NCI-H1092 (cell line): ENCODE data around the gene SMIM21.

Source experiments
- DNase-seq: peaks from one replicate; lab custom pipeline; 2025; lab: John Stamatoyannopoulos, UW

Gene SMIM21

GRCh38 chr18:75427603-75428002 is at the start of gene SMIM21:
Gene SMIM21, minus strand, starts transcription at chr18:75427703. Its CDS starts 140 bp downstream, at chr18:75427563.
- no peak for DNase-seq

- no peak for DNase-seq
These were observed 47.7 kb upstream of the SMIM21 start for GRCh38 chr18:75475228-75475627.

GRCh38 chr18:75474332-75474731 is 46.8 kb upstream of the SMIM21 start:
- DNase-seq = no peak

GRCh38 chr18:75473316-75473715 is 45.8 kb upstream of the SMIM21 start:
- no peak for DNase-seq

- DNase-seq = no peak
These were observed 45.4 kb upstream of the SMIM21 start for GRCh38 chr18:75472906-75473305.

GRCh38 chr18:75472396-75472795 is 44.9 kb upstream of the SMIM21 start:
- no peak for DNase-seq

DNA sequence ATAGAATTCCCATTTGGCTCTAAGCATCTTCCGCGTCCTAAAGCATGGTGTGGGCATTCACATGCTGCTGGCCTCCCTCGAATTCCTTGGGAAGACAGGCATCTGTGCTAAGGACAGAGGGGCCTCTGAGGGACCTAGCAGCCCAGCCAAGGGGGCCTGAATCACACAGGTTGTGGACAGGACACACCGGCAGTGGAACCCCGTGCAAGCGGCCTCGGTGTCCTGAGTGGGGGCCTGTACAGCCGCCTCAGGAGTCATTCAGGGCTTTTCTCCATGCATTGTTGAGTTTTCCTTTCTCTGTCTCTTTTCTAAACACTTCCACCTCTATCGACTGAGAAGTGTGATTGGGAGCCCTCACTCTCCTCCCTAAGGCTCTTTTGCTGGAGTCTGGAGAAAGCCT is 44.3 kb upstream of the SMIM21 start:
- no peak for DNase-seq

GRCh38 chr18:75467851-75468250 is 40.3 kb upstream of the SMIM21 start:
- DNase-seq = no peak

GRCh38 chr18:75467281-75467795 is 39.8 kb upstream of the SMIM21 start:
- DNase-seq = no peak

- no peak for DNase-seq
These were observed 36.9 kb upstream of the SMIM21 start for GRCh38 chr18:75464356-75464755.

GRCh38 chr18:75462178-75462832 is 34.8 kb upstream of the SMIM21 start:
- DNase-seq = no peak

DNA sequence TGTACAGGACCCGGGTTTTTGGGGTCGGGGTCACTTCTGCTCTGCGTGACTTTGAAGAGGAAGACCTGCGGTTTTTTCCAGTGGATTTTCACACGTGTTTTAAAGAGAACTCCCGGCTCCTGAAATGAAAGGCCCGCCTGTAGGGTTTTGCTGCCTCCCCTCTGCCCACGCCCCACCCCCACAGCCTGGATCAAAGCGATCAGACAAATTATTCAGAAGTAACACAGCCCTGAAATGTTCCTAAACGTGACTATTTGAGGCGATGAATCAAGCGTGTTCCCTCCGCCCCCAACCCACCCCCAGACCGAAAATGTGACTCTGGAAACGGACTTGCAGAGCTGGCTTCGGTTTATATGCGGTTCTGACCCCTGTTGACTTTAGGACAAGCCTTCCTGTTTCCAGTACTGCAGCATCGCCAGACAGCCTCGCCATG is 28.7 kb upstream of the SMIM21 start:
- no peak for DNase-seq

- no peak for DNase-seq
These were observed 28.0 kb upstream of the SMIM21 start for GRCh38 chr18:75455249-75456198.

- no peak for DNase-seq
These were observed 26.7 kb upstream of the SMIM21 start for GRCh38 chr18:75454022-75454795.

GRCh38 chr18:75450906-75451305 is 23.4 kb upstream of the SMIM21 start:
- DNase-seq = no peak

- DNase-seq = no peak
These were observed 14.4 kb upstream of the SMIM21 start for GRCh38 chr18:75441896-75442295.

DNA sequence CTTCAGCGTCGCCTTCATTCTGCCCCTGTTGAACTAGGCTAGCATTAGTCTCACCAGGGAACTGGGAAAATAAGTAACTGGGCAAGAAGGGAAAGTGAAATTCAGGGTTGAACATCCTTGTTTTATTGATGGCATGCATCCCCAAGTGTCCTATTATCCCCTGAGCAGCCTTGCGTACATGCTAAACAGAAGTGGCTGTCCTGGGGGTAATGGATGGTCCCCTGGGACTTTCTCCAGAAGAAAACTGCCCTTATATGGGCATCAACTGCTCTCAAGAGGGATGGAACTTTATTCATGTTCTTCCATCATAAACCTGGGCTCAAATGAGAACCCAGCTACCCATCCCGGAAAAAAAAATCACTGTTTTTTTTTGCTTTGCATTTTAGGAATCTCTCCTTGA is 11.8 kb upstream of the SMIM21 start:
- no peak for DNase-seq

DNA sequence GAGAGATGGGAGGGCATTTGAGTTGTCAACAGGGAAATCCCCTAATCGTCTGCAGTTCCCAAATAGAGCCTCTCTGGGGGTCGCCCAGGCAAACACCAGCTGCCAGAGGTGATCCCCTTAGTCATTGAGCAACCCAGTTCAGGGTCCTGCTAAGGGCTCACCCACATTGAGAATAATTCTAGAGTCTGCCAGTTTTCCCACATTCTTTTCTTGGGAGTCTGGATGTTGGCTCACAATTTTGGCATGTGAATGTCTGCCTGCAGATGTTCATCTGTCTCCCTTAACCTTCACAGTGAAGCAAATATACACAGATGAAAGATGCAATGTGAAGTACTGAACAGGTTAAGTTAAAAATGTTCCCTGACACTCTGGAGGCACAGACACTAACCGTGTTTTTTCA is 11.4 kb upstream of the SMIM21 start:
- DNase-seq = no peak

- no peak for DNase-seq
These were observed 10.5 kb upstream of the SMIM21 start for GRCh38 chr18:75437979-75438378.

GRCh38 chr18:75433098-75433497 is 5.6 kb upstream of the SMIM21 start:
- no peak for DNase-seq

DNA sequence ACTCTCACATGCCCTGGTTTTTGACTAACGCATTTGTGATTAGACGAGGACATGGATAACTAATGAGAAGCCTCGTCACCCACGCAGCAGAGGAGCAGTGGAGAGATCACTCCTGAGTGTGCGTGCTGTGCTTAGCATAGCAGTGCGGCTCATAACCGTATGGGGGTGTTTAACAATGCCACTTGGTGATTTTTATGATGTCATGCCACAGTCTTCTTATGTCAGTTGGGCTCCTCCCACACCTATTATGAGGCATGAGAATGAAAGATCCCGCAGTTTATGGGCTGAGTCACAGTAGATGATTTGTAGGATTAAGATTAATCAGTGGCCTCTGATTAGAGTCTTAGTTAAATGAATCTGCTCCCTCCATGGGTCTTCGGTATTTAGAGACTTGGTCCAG is 2.5 kb upstream of the SMIM21 start:
- DNase-seq = no peak

DNA sequence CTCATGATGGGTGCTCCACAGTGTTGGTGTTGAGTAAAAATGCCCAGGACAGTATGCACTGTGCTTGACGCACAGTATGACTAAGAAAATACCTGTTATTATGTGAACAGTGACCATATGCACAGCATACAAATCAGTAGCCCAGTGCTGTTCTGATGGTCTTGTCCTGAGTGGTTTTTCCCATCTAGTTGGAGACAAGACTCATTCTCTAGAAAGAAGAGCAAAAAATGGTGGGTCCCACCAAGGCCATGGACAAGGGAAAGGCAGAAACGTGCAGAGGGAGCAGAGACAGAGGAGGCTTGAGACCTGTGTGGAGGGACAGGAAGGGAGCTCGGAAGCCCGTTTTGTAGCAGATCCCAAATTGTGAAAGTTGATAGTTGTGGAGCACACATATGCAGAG is 987 bp upstream of the SMIM21 start:
- DNase-seq = no peak
